GM12878 (cell line): ENCODE data around the gene MEN1. TPM values are rescaled to one million over a fixed set of nuclear protein-coding genes. Genes with fewer than 3 reads are reported as not detected.
A peak's percentile ranks its signal among the peaks of the same experiment; 100 is the strongest.

Source experiments
- ATAC-seq: fragments of 200-7000 bp; cut with Tn5 transposase; 3 replicates; pipeline ENCODE4 v1.9.1; 2020; ENCODE audit warnings: mild to moderate bottlenecking, moderate library complexity
- BruUV-seq: library from RNA; stranded (reverse); fragments of 400-500 nt; replicated peaks from 2 replicates; lab custom pipeline; 2021; lab: Mats Ljungman, UMichigan
- CTCF ChIA-PET: fragments of 300-600 bp; sonication (Branson Sonifier 250); formaldehyde crosslinking; extraction: SDS; loops from one replicate; lab custom pipeline; 2021; ENCODE audit warnings: inconsistent platforms; lab: Yijun Ruan, JAX
- POLR2A ChIA-PET: fragments of 350-600 bp; formaldehyde crosslinking; extraction: SDS; loops from one replicate; lab custom pipeline; 2021; ENCODE audit warnings: inconsistent platforms; lab: Charles Lee
- RAD21 ChIA-PET: fragments of 300-600 bp; sonication (Branson Sonifier 250); formaldehyde crosslinking; loops from one replicate; lab custom pipeline; 2023; ENCODE audit warnings: antibody characterized with exemption; ENCODE audit not compliant: unreplicated experiment; lab: Charles Lee
- SMC1A ChIA-PET: fragments of 300-600 bp; sonication (Branson Sonifier 250); formaldehyde crosslinking; loops from one replicate; lab custom pipeline; 2023; ENCODE audit not compliant: unreplicated experiment, uncharacterized antibody; lab: Charles Lee
- DNase-seq: peaks from one replicate; pipeline ENCODE4 v3.0.0-alpha.2; 2011; ENCODE audit warnings: low read depth, low spot score
- FAIRE-seq: peaks from 3 replicates; lab custom pipeline; 2011; peaks lifted over from hg19 to GRCh38; lab: Jason Lieb, UNC
- H2AFZ ChIP-seq: 2 replicates; pipeline ENCODE4 v1.6.0; 2011; ENCODE audit warnings: low read depth, low read length, control low read depth; ENCODE audit not compliant: control insufficient read depth
- H3K27ac ChIP-seq: 2 replicates; pipeline ENCODE4 v1.5.1; 2011; ENCODE audit warnings: control low read depth; ENCODE audit not compliant: control insufficient read depth, insufficient read depth
- H3K27me3 ChIP-seq, 2 experiments: replicated peaks in 1 of 2; 2 replicates each; pipeline versions ENCODE4 v1.6.0 to v1.6.1; 2011; ENCODE audit warnings: low read length in 1 of 2; ENCODE audit not compliant: control insufficient read depth in 2 of 2, insufficient read depth in 2 of 2
- H3K36me3 ChIP-seq, 2 experiments: 2 replicates each; pipeline ENCODE4 v1.5.1; 2011; ENCODE audit warnings: low read length in 1 of 2; ENCODE audit not compliant: control insufficient read depth in 2 of 2, insufficient read depth in 2 of 2
- H3K4me1 ChIP-seq: 2 replicates; pipeline ENCODE4 v1.6.1; 2011; ENCODE audit warnings: mild to moderate bottlenecking, low read length, moderate library complexity, mixed read lengths; ENCODE audit not compliant: control insufficient read depth, insufficient read depth
- H3K4me2 ChIP-seq: 2 replicates; pipeline ENCODE4 v1.6.0; 2011; ENCODE audit warnings: control low read depth; ENCODE audit not compliant: control insufficient read depth, insufficient read depth
- H3K4me3 ChIP-seq: fragments of 200-600 bp; sonication (generic); 2 replicates; pipeline ENCODE4 v1.5.1; 2016
- H3K79me2 ChIP-seq: 2 replicates; pipeline ENCODE4 v1.6.0; 2011; ENCODE audit warnings: low read length; ENCODE audit not compliant: control insufficient read depth, insufficient read depth
- H3K9ac ChIP-seq: 2 replicates; pipeline ENCODE4 v1.8.0; 2011; ENCODE audit warnings: low read length, control low read depth, mixed read lengths; ENCODE audit not compliant: control insufficient read depth, insufficient read depth
- H3K9me3 ChIP-seq: replicated peaks from 3 replicates; pipeline ENCODE4 v1.5.1; 2011; ENCODE audit warnings: mild to moderate bottlenecking, low read length; ENCODE audit not compliant: control insufficient read depth, insufficient read depth
- H4K20me1 ChIP-seq: 2 replicates; pipeline ENCODE4 v1.6.0; 2011; ENCODE audit not compliant: control insufficient read depth, insufficient read depth
- BHLHE40 ChIP-seq, 2 experiments: fragments of 450-650 bp in 1 of 2; IDR thresholded peaks; 2 replicates each; pipeline ENCODE4 v1.6.1; 2011 to 2017; ENCODE audit warnings: low read depth in 2 of 2, borderline replicate concordance in 1 of 2, improper control_type of control experiment in 1 of 2, low read length in 1 of 2, mild to moderate bottlenecking in 1 of 2
- IRF3 ChIP-seq: fragments of 450-650 bp; IDR thresholded peaks from 2 replicates; pipeline ENCODE4 v1.6.1; 2014; ENCODE audit warnings: mild to moderate bottlenecking
- MLLT1 ChIP-seq: fragments of 450-650 bp; IDR thresholded peaks from 2 replicates; pipeline ENCODE4 v1.6.1; 2016; ENCODE audit warnings: mild to moderate bottlenecking
- MTA2 ChIP-seq: fragments of 450-650 bp; IDR thresholded peaks from 2 replicates; pipeline ENCODE4 v1.6.1; 2016; ENCODE audit warnings: low read depth, mild to moderate bottlenecking, moderate library complexity
- SIX5 ChIP-seq: IDR thresholded peaks from 2 replicates; pipeline ENCODE4 v1.6.1; 2011; ENCODE audit warnings: mild to moderate bottlenecking, low read depth, low read length, moderate library complexity; ENCODE audit not compliant: severe bottlenecking
- SRF ChIP-seq, 2 experiments: IDR thresholded peaks; 2 replicates each; pipeline ENCODE4 v1.6.1; 2011; ENCODE audit warnings: low read depth in 2 of 2, low read length in 2 of 2, mild to moderate bottlenecking in 1 of 2, moderate library complexity in 1 of 2
- WGBS: methylation state at CpG from one replicate; pipeline ENCODE4 v1.1.6; 2016; ENCODE audit warnings: low lambda C conversion rate; ENCODE audit not compliant: insufficient replicate concordance, insufficient coverage; ENCODE audit errors: missing lambda C conversion rate; 5-methylcytosine and 5-hydroxymethylcytosine counted together
- in situ Hi-C: fragments of 300-500 bp; cut with MboI; formaldehyde crosslinking; loops from 9 replicates; pipeline ENCODE4 v1.14.3; 2018; ENCODE audit warnings: mixed read lengths
- intact Hi-C: fragments of 100-400 bp; cut with micrococcal nuclease; formaldehyde crosslinking; loops from one replicate; pipeline ENCODE4 v1.14.2; 2022; ENCODE audit not compliant: unreplicated experiment
- polyA plus RNA-seq, 11 experiments: library from polyadenylated mRNA; depleted of rRNA in 4 of 11; unstranded in 6 of 11; stranded (reverse) in 5 of 11; fragments of >200 nt; fragmentation: Nextera tagmentation in 4 of 11; fragmentation: Illumina TruSeq in 1 of 11; extraction: Ambion mirVana in 4 of 11; extraction: Trizol in 1 of 11; gene quantifications; 1 replicate in 1 of 11; 2 replicates in 10 of 11; pipeline versions ENCODE4 v1.2.1 to v1.2.3, GENCODE V29; 2011 to 2016; ENCODE audit warnings: inconsistent platforms in 2 of 11, missing spikeins in 2 of 11, low read depth in 1 of 11
- total RNA-seq, 4 experiments: library from RNA; depleted of rRNA in 3 of 4; stranded (reverse); fragments of >200 nt in 3 of 4; fragmentation: Illumina TruSeq in 1 of 4; extraction: Trizol in 1 of 4; gene quantifications; 2 replicates each; pipeline versions ENCODE4 v1.2.1 to v1.2.3, GENCODE V29; 2013 to 2021

MEN1 gene
- total and polyA plus RNA-seq, 10 of the 15 experiments (the other 5 are each of a cell fraction or from before 2014, with no cell fraction given): 2.5 to 39.7 (median 20.7) TPM

- Histone ChIP-seq H3K4me2 (peak overlapping the region; percentile 84; the same call in 1 of the 2 replicates), H2AFZ (peak overlapping the region; percentile 80), H3K36me3 (no peaks in the 10 kb centered on the region; a peak in 1 of 4 replicates), H3K27ac (no peak overlapping the region; the same call in 1 of the 2 replicates), H3K9me3 (no peaks in the 10 kb centered on the region), H3K27me3 (no peaks in the 10 kb centered on the region), H4K20me1 (no peaks in the 10 kb centered on the region), H3K4me3 (peak overlapping the region; percentile 94; the same call in 1 of the 2 replicates), H3K9ac (no peak overlapping the region), H3K79me2 (peaks cover 2% of the 10 kb centered on the region), H3K4me1 (peaks cover 25% of the 10 kb centered on the region)
- SMC1A ChIA-PET: interaction anchor here (0.7 to 2.5 kb wide), 6 partner anchors 8 to 39 kb away, joined by 3 to 6 read pairs (median 4); partner anchors contain the start of gene MAP4K2
- WGBS: 54% methylated on average over 16 of the region's 17 CpGs
- CTCF ChIA-PET: interaction anchor here (0.8 to 1.6 kb wide), 3 partner anchors 11 to 122 kb away, joined by 3 to 6 read pairs (median 3); no protein-coding TSS in a partner anchor
- POLR2A ChIA-PET: interaction anchor here (0.7 to 1.5 kb wide), 8 partner anchors 9 to 113 kb away, joined by 3 to 8 read pairs (median 3); partner anchors contain the start of gene PPP2R5B
- intact Hi-C loops: no loop called here
- no TSS peak for BruUV-seq
- TF ChIP-seq MLLT1 (peak; percentile 53; the same call in 1 of the 2 replicates), IRF3 (no peak), SIX5 (no peak), MTA2 (no peak), SRF (IDR thresholded peaks at IDR 0.05; ENCODE audit: low read depth in 2 of 2, low read length in 2 of 2) (no peak), BHLHE40 (IDR thresholded peaks at IDR 0.05; ENCODE audit: borderline replicate concordance in 1 of 2, low read depth in 2 of 2, low read length in 1 of 2) (peak; percentile 31 to 40; a peak in 1 of 4 replicates)
- ATAC-seq: peak; percentile 32
- RAD21 ChIA-PET: interaction anchor here (1.1 to 1.7 kb wide), 4 partner anchors 11 to 67 kb away, joined by 3 to 6 read pairs (median 4); partner anchors contain the start of genes CDC42BPG and RASGRP2
- FAIRE-seq: no peak
- DNase-seq: no peak
- in situ Hi-C loops: no loop called here
Observed at GRCh38 chr11:64810891-64811272, 531 bp upstream of the MEN1 start.
